Stimulated activated CD8-positive, alpha-beta memory T cell treated with anti-CD3 and anti-CD28 coated beads, Interleukin-15, amount 100 ng/mL, for 4 hours (primary cell): ENCODE measurements around the gene BBIP1.
A peak's percentile ranks its signal among the peaks of the same experiment; 100 is the strongest.
"Not testable (repeated sequence)": the region's sequence is repeated elsewhere in the genome, so short reads cannot be mapped to it uniquely, and the experiment has no call there.

ENCODE experiments used
- DNase-seq, 2 donors: peaks; one replicate each; pipeline ENCODE4 v3.0.0-alpha.2; 2020; ENCODE audit warnings: low read depth in 2 of 2

BBIP1 gene

GRCh38 chr10:110923856-110924493, 5.0 kb upstream of the BBIP1 start:
- no peak for DNase-seq

- no peak for DNase-seq
Observed at GRCh38 chr10:110919971-110920881, 1.2 kb upstream of the BBIP1 start.

- peak; percentile 97 to 99 for DNase-seq
Observed at GRCh38 chr10:110919349-110919931, 460 bp upstream of the BBIP1 start, which contains the start of gene SHOC2. Gene SHOC2, plus strand, starts transcription at chr10:110919604. Its CDS starts 44,755 bp downstream, at chr10:110964359.

GRCh38 chr10:110918269-110918642, 724 bp downstream of the BBIP1 start:
- DNase-seq, result peak; percentile 68

DNA sequence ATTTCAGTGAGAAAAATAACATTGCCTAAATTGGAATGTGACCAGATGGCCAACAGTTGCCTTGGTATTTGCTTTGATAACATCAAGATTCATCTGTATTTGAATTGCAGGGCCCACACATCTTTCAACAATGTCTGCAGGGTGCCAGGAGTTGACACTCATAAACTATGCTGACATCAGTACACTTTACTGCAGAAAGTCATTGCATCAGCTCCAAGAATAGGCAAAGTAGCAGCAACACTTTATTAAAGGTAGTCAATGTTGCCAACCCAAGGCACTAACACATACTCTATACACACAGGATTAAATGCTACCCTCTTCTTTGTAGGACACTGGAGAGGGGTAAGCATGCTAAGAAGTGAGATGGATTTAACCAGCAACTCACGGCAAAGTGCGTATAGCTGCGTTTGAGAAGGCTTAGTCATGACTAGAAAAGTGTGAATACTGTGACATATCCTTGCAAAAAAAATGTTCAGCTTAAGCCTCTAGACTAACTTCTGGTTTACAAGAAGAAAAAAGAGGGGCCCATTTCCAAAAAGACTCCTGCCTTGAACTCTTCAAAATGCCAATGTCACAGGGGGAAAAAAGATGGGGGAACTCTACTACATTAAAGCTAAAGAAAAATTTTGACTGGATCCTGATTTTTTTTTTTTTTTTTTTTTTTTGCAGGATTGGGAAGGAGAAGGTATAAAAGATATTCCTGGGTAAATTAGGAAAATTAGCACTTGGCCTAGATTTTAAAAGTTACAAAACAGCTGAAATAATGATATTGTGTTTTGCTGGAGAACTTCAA, 2.2 kb downstream of the BBIP1 start:
- no peak for DNase-seq

- DNase-seq, result not testable (repeated sequence)
Observed at GRCh38 chr10:110915600-110915999, 3.4 kb downstream of the BBIP1 start.

DNA sequence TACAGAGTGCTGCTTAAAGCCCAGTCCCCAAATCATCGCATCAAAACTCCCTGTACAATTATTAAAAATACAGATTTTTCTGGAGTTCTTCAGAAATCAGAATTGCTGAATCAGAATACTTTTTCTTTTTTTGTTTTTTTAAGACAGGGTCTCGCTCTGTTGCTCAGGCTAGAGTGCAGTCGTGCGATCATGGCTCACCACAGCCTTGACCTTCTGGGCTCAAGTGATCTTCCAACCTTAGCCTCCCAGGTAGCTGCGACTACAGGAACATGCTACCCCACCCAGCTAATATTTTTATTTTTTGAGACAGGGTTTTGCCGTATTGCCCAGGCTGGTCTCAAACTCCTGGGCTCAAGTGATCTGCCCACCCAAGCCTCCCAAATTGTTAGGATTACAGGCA, 3.9 kb downstream of the BBIP1 start:
- DNase-seq, result no peak

GRCh38 chr10:110914431-110914830, 4.5 kb downstream of the BBIP1 start:
- no peak for DNase-seq

DNA sequence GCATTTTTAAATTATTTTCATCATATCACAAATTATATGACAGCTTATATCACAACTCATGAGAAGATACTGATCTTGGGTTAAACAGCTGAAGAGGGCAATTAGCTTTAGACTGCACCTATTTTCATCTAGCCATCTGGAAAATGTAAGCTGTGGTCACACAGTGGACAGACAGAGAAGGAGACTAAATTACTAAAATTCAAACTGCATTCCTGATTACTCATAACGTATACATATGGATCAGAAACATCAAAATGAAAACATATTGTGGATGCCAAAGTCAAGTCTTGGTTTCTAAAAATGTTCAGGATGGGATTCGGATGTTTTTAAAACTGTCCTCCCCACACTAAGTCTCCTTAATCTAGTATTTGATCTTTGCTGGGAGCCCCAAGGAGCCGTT, 6.6 kb downstream of the BBIP1 start:
- DNase-seq, result no peak

DNA sequence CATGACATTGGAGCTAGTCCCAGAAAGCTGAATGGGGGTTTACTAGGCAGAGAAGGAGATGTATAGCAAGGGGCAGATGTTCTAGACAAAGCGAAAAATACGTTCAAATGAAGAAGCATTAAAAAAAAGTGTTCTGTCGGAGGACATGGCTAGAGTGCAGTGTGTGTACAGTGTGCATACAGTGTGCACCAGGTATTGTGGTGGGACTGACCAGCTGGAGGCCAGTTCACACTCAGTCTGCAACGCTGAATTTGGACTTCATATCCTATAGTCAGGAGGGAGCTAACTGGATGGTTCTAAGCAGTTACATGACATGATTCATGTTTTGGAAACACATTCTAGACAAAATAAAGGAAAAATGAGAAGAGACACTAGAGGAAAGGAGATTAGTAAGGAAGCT, 8.8 kb downstream of the BBIP1 start:
- no peak for DNase-seq

- DNase-seq, result no peak
Observed at GRCh38 chr10:110903280-110904278, 15.4 kb downstream of the BBIP1 start.

GRCh38 chr10:110901954-110902819, 16.8 kb downstream of the BBIP1 start:
- no peak for DNase-seq

GRCh38 chr10:110900983-110901382, 18.0 kb downstream of the BBIP1 start:
- DNase-seq, result no peak

DNA sequence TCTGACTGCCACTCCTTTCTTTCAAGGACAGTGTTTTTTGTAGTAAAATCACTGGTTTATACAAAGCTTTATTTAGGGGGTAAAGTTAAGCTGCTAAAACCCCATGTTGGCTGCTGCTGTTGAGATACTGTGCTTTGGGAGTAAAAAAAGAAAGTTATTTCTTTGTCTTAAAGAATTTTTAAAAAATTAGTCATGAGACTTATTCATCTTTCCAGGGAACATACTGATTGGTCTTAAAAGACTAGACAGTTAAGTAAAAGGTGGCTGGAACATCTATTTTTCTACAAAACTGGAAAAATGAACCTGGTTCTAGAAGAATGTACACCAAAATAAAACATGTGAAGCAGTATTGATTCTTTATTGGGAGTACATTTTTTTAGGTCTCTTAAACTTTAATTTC, 20.6 kb downstream of the BBIP1 start:
- no peak for DNase-seq

DNA sequence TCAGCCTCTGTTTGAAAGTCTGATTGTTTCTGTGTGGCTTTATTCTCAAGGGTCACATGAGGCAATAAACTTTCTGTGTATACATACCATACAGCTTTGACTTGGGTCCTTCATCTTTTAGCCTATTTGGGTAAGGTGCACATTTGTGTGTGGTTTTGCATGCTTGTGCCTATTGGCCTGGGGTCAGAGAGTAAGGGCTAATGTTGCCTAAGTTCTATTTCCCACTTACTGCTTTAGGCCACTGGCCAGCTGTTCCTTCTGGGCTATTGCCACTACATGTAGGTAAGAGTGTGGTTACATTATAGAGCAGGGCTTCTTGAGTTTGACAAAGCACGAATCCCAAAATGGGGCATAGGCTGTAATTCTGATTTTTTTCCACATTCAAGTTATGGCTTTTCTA, 21.8 kb downstream of the BBIP1 start:
- no peak for DNase-seq

DNA sequence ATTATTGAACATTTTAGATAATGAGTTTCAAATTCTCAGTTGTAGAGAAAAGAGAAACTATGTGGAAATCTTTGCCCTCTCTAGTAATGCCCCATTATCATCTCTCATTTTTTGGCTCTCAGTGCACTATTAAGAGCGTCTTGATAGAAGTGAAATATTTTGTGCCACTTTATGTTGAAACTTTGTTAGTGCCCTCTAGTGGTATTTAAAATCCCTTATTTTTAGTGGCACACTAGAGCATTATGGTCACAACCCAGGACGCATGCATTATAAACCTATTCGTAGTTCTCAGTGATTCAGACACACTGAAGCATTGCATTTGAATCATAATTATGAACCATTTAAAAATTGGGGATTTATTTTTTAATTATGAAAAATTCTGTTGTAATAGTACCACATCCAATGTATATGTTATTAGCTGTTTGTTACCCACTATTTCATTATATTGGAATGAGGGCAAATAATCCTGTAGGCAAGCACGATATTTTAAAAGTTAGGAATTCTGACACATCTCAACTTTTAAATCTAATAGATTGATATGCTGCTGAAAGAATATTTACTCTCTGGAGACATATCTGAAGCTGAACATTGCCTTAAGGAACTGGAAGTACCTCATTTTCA, 25.3 kb downstream of the BBIP1 start:
- no peak for DNase-seq

- no peak for DNase-seq
Observed at GRCh38 chr10:110892602-110893288, 26.2 kb downstream of the BBIP1 start.

DNA sequence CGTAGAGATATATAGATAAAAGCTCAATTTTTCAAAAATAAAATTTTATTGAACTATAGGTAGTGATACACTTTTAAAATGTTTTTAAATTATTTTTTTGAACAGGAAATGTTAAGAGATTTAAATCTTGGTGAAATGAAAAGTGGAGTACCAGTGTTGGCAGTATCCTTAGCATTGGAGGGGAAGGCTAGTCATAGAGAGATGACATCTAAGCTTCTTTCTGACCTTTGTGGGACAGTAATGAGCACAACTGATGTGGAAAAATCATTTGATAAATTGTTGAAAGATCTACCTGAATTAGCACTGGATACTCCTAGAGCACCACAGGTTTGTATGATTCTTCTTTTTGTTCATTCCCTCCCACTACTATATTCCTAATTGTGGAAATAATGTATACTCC, 31.4 kb downstream of the BBIP1 start:
- DNase-seq, result no peak
